HG03521 (cell line): ENCODE data around the gene CDT1.
"Not testable (repeated sequence)": the region's sequence is repeated elsewhere in the genome, so short reads cannot be mapped to it uniquely, and the experiment has no call there.

Source experiments
- ATAC-seq: cut with Tn5 transposase; IDR thresholded peaks from one replicate; pipeline ENCODE4 v1.9.1; 2021; ENCODE audit warnings: mild to moderate bottlenecking, moderate library complexity; ENCODE audit not compliant: unreplicated experiment

Gene CDT1

GRCh38 chr16:88782454-88783390, 20.9 kb upstream of the CDT1 start:
- ATAC-seq = no peak

GRCh38 chr16:88783391-88784073, 20.1 kb upstream of the CDT1 start:
- ATAC-seq = no peak

GRCh38 chr16:88784074-88784855, 19.3 kb upstream of the CDT1 start:
- peak; percentile 9 for ATAC-seq

- no peak for ATAC-seq
Observed at GRCh38 chr16:88784856-88785105, 18.8 kb upstream of the CDT1 start.

- ATAC-seq = peak; percentile 37
Observed at GRCh38 chr16:88785106-88785924, 18.3 kb upstream of the CDT1 start, which contains the start of gene PIEZO1. Gene PIEZO1 (minus strand): TSS chr16:88785220. CDS start chr16:88784964, 256 bp downstream.

- ATAC-seq = no peak
Observed at GRCh38 chr16:88787579-88788314, 15.8 kb upstream of the CDT1 start.

GRCh38 chr16:88788749-88789148, 14.8 kb upstream of the CDT1 start:
- ATAC-seq = not testable (repeated sequence)

- no peak for ATAC-seq
Observed at GRCh38 chr16:88789594-88789993, 14.0 kb upstream of the CDT1 start.

- ATAC-seq = no peak
Observed at GRCh38 chr16:88790312-88791211, 13.0 kb upstream of the CDT1 start.

GRCh38 chr16:88792078-88792550, 11.5 kb upstream of the CDT1 start:
- no peak for ATAC-seq

- no peak for ATAC-seq
Observed at GRCh38 chr16:88792668-88793250, 10.8 kb upstream of the CDT1 start.

- no peak for ATAC-seq
Observed at GRCh38 chr16:88793251-88793954, 10.2 kb upstream of the CDT1 start.

GRCh38 chr16:88796278-88796677, 7.3 kb upstream of the CDT1 start:
- ATAC-seq = no peak

GRCh38 chr16:88798073-88798472, 5.5 kb upstream of the CDT1 start:
- no peak for ATAC-seq

- no peak for ATAC-seq
Observed at GRCh38 chr16:88798772-88799455, 4.7 kb upstream of the CDT1 start.

- no peak for ATAC-seq
Observed at GRCh38 chr16:88799569-88800276, 3.9 kb upstream of the CDT1 start.

- no peak for ATAC-seq
Observed at GRCh38 chr16:88800277-88800592, 3.4 kb upstream of the CDT1 start.
